ENCODE data around the gene PTCH2.
A peak's percentile ranks its signal among the peaks of the same experiment; 100 is the strongest.
"Not testable (repeated sequence)": the region's sequence is repeated elsewhere in the genome, so short reads cannot be mapped to it uniquely, and the experiment has no call there.

PTCH2 gene

GRCh38 chr1:44842862-44843655 is at the start of gene PTCH2:
Gene PTCH2, minus strand, starts transcription at chr1:44843253. Its CDS starts 321 bp downstream, at chr1:44842932.
- DNase-seq, result peak; percentile 27 to 66 (median 47)

DNA sequence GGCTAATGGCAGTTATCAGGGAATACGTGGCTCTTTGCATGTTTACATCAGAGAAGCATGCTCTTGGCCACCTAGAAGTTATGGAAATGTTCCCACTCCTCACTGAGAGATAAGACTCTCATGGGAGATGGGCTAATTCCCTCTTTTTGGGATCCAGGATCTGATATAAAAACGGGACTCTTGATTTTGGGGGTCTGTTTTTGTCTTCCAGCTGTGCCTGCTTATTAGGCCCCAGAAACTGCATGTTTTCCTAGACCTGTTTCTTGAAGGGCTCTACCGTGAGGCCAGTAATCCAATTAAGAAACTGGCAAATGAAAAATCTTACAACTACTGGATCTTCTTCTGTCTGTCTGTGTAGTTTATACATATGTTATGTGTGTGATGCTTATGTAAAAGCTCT is 47.0 kb upstream of the PTCH2 start:
- DNase-seq, result no peak

DNA sequence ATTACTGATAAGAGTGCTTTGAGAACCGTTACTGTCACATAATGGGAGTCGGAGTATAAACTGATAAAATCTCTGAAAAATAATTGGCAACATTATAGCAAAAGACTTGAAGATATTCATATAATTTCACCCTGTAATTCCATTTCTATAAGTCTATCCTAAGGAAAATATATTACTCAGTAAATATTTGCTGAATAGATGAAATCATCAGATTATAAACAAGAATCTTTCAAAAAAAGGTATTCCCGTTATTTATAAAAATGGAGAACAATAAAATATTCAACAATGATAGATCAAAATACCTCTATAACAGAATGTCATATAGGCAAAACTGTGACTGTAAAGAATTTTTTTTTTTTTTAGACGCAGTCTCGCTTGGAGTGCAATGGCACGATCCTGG is 42.4 kb upstream of the PTCH2 start:
- DNase-seq, result no peak

DNA sequence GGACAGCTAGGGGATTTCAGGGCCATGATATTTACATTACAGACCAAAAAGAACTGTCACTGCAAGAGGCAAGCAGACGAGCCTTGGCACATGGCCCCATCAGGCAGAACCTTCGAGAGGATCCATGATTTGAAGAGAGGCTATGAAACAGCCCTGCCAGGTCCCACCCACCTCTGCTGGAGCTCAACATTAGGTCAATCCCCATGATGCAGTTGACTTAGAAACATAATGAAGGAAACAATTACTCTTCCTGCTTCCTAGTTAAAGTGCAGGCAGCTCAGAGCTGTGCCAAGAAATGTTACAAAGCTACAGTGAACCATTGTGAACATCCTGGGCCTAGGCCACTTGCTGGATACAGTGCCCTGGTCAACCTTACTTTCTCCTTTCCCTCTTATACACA is 41.7 kb upstream of the PTCH2 start:
- no peak for DNase-seq

- DNase-seq, result no peak
These were observed 38.1 kb upstream of the PTCH2 start for GRCh38 chr1:44881011-44881632.

- no peak for DNase-seq
These were observed 31.1 kb upstream of the PTCH2 start for GRCh38 chr1:44874155-44874554.

- DNase-seq, result no peak
These were observed 27.0 kb upstream of the PTCH2 start for GRCh38 chr1:44870096-44870495.

GRCh38 chr1:44867801-44868200 is 24.7 kb upstream of the PTCH2 start:
- no peak for DNase-seq

DNA sequence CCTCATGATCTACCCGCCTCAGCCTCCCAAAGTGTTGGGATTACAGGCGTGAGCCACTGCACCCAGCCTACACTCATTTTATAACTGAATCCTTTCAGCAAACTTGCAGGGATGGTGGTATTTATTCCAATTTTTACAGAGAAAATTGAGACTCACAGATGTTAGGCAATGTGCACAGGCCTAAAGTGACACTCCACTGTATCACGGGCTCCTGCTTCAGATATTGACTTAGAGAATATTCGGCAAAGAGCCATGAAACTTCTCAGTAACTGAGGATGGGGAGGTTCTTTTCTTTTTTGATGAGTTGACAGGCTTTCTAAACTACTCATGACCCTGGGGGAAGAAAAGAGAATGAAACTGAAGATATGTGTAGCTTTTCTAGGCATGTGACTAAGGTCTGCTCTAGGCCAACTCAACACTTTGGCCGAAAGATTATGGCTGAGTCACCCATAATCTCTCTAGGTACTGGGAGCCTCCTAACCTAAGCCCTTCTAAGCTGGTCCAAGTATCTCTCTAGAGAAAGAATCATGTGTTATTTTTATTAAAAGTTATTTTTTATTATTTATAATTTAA is 19.9 kb upstream of the PTCH2 start:
- peak; percentile 39 to 59 (median 53) for DNase-seq

DNA sequence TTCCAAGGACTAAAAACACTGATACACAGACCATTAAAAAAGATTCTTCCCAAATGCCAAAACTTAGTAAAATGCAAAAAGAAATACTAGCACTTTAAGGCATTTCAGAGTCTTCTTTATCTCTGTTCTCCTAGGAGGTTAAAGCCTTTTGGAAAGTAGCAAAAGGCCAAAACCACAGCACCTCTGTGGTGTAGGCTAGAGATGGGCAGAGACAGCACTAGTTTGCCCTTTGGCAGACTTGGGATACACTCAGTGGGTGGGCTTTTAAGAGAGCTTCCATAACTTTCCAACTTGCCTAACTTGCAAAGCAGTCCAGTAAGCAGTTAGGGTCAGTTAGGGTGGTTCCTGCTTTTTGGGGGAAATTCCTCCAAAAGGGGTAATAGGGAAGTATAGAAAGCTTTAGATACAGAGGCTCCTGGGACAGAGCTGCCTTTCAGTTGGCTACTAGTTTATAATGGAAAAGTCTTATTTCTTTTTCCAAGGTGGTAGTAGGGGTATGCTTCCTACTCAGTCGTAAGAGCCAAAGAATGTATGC is 17.9 kb upstream of the PTCH2 start:
- DNase-seq, result peak; percentile 72 to 81 (median 76)

DNA sequence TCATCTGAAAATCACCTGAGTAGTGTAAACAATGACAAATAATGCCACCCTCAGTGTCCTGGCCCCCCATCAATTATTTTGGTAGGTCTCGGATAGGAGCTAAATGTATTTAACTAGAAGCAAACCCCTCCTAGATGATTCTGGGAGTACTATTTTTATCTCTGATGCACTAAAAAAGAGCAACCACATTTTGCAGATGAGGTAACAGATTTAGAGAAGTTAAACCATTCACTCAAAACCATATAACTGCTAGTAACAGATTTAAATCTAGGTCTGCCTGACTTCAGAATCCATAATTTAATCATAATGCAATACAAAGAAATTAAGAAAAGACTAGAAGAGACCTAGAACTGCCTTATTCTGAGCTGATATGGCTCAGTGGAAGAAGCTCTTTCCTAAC is 17.3 kb upstream of the PTCH2 start:
- peak in 2 of 3 donors; percentile 45 to 48 for DNase-seq

- DNase-seq, result no peak
These were observed 14.4 kb upstream of the PTCH2 start for GRCh38 chr1:44857446-44857845.

GRCh38 chr1:44855742-44856141 is 12.7 kb upstream of the PTCH2 start:
- DNase-seq, result no peak

DNA sequence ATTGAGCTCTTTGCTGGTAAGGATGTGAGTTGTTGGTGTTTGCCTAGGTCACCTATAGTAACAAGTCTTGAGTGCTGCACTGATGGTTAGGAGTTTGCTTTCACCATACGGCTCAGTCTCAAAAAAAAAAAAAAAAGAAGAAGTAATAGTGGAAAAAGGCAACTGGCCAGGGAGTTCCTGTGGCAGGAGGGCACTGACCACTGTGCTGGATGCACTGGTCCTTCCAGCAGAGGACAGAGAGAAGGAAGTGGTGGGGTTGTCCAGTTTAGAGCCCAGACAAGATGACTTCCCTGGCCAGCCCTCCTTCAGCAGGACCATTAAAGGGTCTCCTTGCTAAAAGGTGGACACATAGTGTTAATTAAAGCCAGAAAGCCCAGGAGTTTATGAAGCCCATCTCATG is 11.9 kb upstream of the PTCH2 start:
- DNase-seq, result peak; percentile 22 to 34 (median 33)

- no peak for DNase-seq
These were observed 10.1 kb upstream of the PTCH2 start for GRCh38 chr1:44853201-44853600.

DNA sequence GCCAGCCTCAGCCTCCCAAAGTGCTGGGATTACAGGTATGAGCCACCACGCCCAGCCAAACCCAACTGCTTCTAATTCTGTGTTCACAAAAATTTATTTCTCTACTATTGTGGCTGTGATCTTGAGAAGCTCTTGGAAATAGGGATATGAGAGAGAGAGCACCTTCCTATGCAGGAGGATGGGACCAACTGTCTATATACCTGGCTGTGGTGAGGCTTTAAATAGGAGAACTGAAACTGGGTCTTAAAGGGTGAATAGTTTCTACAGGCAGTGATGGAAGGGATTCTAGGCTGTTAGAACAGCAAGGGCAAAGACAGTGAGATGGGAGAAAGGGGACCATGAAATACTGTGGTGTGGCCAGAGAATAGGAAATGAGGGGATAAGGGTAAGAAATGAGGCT is 8.3 kb upstream of the PTCH2 start:
- DNase-seq, result no peak

DNA sequence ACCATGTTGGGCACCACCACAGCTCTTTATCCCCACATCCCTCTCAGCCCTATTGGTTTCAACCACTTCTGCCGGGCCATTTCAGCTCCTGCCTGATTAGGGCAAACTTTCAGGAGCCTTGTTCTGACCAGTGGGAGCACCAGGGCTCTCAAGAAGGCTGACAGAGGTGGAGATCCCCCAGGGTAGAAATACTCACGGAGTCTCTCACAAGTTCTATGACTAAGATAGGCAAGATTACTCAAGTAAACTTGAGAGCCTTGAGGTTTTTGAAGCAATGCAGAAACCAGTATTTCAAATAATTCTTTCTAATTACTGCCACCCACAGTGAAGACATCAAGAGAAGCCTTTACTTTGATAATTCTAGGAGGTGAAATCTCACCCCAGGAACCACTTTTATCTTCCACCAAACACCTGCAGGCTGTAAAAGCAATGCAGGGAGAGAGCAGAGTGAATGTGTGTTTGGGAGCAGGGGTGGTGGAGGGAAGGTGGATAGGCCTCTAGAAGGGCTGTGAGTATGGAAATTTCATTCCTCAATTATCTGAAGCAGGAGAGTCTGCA is 6.6 kb upstream of the PTCH2 start:
- peak in 1 of 3 donors; percentile 4 for DNase-seq

DNA sequence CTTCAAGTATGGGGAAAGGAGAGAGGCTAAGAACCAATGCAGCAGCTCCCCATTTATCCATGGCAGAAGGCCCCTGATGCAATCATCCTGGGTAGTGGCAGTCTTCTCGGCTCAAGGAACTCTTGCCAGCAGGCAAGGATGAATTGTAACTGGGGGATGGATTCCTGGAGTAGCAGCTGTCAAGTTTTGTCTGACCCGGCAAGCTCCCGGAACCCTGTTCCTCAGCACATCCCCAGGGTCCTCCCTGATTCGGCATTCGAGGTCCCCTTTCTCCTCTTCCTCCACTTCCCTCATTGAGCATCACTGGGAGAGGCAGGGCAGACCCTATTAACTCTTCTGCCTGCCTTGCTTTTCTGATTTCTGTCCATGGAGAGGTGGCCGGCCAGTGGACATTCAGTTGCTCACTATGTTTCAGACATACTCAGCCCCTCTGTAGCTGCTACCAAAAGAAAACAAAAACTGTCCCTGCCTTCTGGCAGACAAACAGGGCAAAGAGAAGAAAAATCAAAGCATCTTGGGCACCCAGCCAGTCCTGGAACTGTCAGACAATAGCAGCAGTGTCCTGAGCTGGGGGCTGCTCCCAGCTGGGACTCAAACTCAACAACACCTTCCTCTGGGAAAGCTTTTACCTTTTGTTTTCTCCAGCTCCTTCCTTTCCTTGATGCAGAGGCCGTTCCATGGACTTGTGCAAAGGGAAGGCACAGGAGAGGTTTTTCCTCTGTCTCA is 5.6 kb upstream of the PTCH2 start:
- DNase-seq, result no peak

- DNase-seq, result no peak
These were observed 4.8 kb upstream of the PTCH2 start for GRCh38 chr1:44847845-44848244.

DNA sequence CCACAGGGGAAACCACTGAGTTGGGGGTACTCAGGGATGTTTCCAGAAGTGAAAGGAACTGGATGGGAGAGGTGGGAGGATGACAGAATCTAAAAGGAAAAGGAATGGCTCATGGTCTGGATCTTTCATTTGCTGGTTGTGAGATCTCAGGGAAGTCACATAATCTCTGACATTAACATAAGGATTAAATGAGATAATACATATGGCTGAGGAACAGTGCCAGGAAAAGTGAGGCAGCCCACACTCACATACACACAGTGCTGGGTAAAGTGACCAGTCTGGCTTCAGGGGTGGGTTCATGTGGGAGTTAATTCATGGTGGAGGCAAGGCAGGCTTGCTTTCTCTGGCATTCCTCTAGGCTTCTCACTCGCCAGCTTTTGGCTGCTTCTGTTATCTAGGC is 3.9 kb upstream of the PTCH2 start:
- no peak for DNase-seq

DNA sequence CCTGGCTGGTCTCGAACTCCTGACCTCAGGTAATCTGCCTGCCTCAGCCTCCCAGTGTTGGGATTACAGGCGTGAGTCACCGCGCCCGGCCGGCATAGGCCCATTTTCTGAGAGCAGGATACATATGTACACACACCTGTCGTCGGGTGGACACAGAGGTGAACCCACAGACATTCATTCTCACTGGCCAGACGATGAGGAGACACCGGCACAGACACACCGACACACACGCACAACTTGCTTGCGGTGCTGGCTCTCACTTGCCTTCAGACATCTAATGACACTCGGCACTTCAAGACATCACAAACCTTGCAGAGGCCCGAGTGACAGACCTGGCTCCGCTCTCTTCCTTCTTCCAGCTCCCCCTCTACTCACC is 579 bp downstream of the PTCH2 start:
- DNase-seq, result no peak

- DNase-seq, result no peak
These were observed 3.5 kb downstream of the PTCH2 start for GRCh38 chr1:44839576-44839975.

DNA sequence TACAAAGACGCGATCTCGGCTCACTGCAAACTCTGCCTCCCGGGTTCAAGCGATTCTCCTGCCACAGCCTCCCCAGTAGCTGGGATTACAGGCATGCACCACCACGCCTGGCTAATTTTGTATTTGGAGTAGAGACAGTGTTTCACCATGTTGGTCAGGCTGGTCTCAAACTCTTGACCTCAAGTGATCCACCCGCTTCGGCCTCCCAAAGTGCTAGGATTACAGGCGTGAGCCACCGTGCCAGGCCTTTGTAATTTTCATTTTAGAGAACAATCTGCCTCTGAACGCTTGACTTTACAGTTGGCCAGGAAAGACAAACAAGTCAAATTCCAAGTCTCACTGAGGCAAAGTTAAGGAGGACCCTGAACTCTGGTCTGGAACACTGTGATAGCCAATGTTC is 4.8 kb downstream of the PTCH2 start:
- not testable (repeated sequence) for DNase-seq
